Heart left ventricle (tissue), 16 donors: Measurements from ENCODE around the gene PNCK. TPM values are rescaled to one million over a fixed set of nuclear protein-coding genes. Genes with fewer than 3 reads are reported as not detected.

Experiments used
- ATAC-seq, 4 donors: fragments of 200-7000 bp; cut with Tn5 transposase; one replicate each; pipeline ENCODE4 v1.9.1; 2020 to 2022; ENCODE audit warnings: moderate library complexity in 4 of 4, mild to moderate bottlenecking in 3 of 4, moderate number of reproducible peaks in 1 of 4
- DNase-seq, 5 donors: peaks; one replicate each; pipeline ENCODE4 v3.0.0-alpha.2; 2020
- H3K27ac ChIP-seq, 12 donors: fragments of 200-600 bp; sonication (generic) in 4 of 12; one replicate each; pipeline versions ENCODE4 v1.5.0 to v1.8.0; 2016 to 2022; ENCODE audit warnings: mild to moderate bottlenecking in 2 of 12
- H3K27me3 ChIP-seq, 9 donors: fragments of 200-600 bp; sonication (generic) in 2 of 9; one replicate each; pipeline versions ENCODE4 v1.5.1 to v1.8.0; 2016 to 2022; ENCODE audit warnings: mild to moderate bottlenecking in 3 of 9
- H3K36me3 ChIP-seq, 9 donors: fragments of 200-600 bp; sonication (generic) in 2 of 9; one replicate each; pipeline versions ENCODE4 v1.5.0 to v1.8.0; 2018 to 2022; ENCODE audit warnings: mild to moderate bottlenecking in 2 of 9
- H3K4me1 ChIP-seq, 12 donors: fragments of 200-600 bp; sonication (generic) in 4 of 12; one replicate each; pipeline versions ENCODE4 v1.5.0 to v1.8.0; 2016 to 2022; ENCODE audit warnings: mild to moderate bottlenecking in 3 of 12
- H3K4me3 ChIP-seq, 12 donors: fragments of 200-600 bp; sonication (generic) in 4 of 12; one replicate each; pipeline versions ENCODE4 v1.5.0 to v1.8.0; 2017 to 2022; ENCODE audit warnings: mild to moderate bottlenecking in 9 of 12, moderate library complexity in 4 of 12
- H3K9me3 ChIP-seq, 12 donors: fragments of 200-600 bp; sonication (generic) in 4 of 12; one replicate each; pipeline versions ENCODE4 v1.5.0 to v1.8.0; 2016 to 2022; ENCODE audit warnings: mild to moderate bottlenecking in 1 of 12
- CTCF ChIP-seq, 12 donors: fragments of 200-600 bp; sonication (generic) in 4 of 12; IDR thresholded peaks; one replicate each; pipeline versions ENCODE4 v1.5.0 to v1.8.0; 2018 to 2022; ENCODE audit warnings: antibody characterized with exemption in 12 of 12, mild to moderate bottlenecking in 5 of 12
- POLR2A ChIP-seq, 2 donors: fragments of 450-650 bp; IDR thresholded peaks; one replicate each; pipeline ENCODE4 v1.6.1; 2017; ENCODE audit warnings: antibody characterized with exemption in 2 of 2, mild to moderate bottlenecking in 2 of 2, moderate library complexity in 2 of 2
- WGBS, 4 donors: extraction: QIAGEN DNeasy Blood & Tissue Kit in 2 of 4; methylation state at CpG; one replicate each; pipeline versions ENCODE4 v1.1.5 to v1.1.7; 2013 to 2018; 5-methylcytosine and 5-hydroxymethylcytosine counted together
- intact Hi-C, 10 donors: fragments of 100-400 bp; cut with DNase I; formaldehyde crosslinking; loops; one replicate each; pipeline versions ENCODE4 v1.11.1 to v1.14.2; 2022
- polyA plus RNA-seq, 2 donors: library from polyadenylated mRNA; stranded (reverse); fragments of 200-250 nt; gene quantifications; one replicate each; pipeline ENCODE4 v1.2.3, GENCODE V29; 2013
- total RNA-seq, 9 donors: library from RNA; depleted of rRNA in 2 of 9; stranded (reverse); fragments of >200 nt in 2 of 9; fragmentation: NEBNext Ultra II Directional in 3 of 9; extraction: Animal tissue kit (Norgen Biotek cat#: 25700) in 3 of 9; gene quantifications; one replicate each; pipeline versions ENCODE4 v1.1.0 to v1.2.4, GENCODE V29; 2016 to 2023
- donor health status: ischemic (EF 13 %, LVEDD 7.1; RV severe dilation, severe dysfunction).
- donor health status: healthy with polysubstance abuse.
- donor health status: DM: no; HTN: yes; CAD: no.
- donor health status: DM: no; HTN: no; CAD: no.
- donor health status: ischemic (EF 25% LVEDD 6.9; RV normal size, moderate dysfunction).
- donor health status: ischemic (EF 25% LVEDD 5.7; RV mildly dilated, moderate dysfunction).
- donor health status: healthy.
- donor health status: DM: yes; HTN: yes; CAD: no.
- donor health status: ischemic (EF 35%, LVEDD 5.7; RV mildly dilated, moderate dysfunction).
- donor health status: nonischemic (EF 11% LVEDD 7.7; RV severe dilation, severe dysfunction).
- donor health status: DM: yes; HTN: yes; CAD: no.
- donor health status: PGD.
- donor health status: ischemic (EF 29% LVEDD 5.4; RV normal size, mild dysfunction).
- donor health status: nonischemic (EF 23%, LVEDD 6.1; RV moderate dilation, normal function).

Gene PNCK
- total and polyA plus RNA-seq, 11 donors: 1.4 to 7.3 (median 6.4) TPM

GRCh38 chrX:153640736-153641575 lies 32.7 kb downstream of the PNCK start:
- 60 to 72% (median 63%) methylated on average over 24 to 26 of the region's 26 CpGs for WGBS, 4 donors
- TF ChIP-seq CTCF (IDR thresholded peaks at IDR 0.05) (no peak), POLR2A (IDR thresholded peaks at IDR 0.05) (no peak)
- peaks cover 3 to 58% (median 18%) of the 10 kb centered on the region in 9 donors for H3K27me3 ChIP-seq

GRCh38 chrX:153640045-153640686 lies 33.4 kb downstream of the PNCK start:
- H3K27ac ChIP-seq: no peak overlapping the region
- H3K27me3 ChIP-seq: peaks cover 3 to 50% (median 18%) of the 10 kb centered on the region in 9 donors
- H3K36me3 ChIP-seq: no peaks in the 10 kb centered on the region
- intact Hi-C loops: no loop called here
- H3K4me3 ChIP-seq: no peak overlapping the region
- 76 to 81% (median 79%) methylated on average over 21 to 23 of the region's 23 CpGs for WGBS, 4 donors
- peaks cover 0 to 23% (median 0%) of the 10 kb centered on the region in 12 donors for H3K4me1 ChIP-seq
- DNase-seq (peak in 1 of 5 donors; percentile 25), ATAC-seq (no peak)
- TF ChIP-seq CTCF (IDR thresholded peaks at IDR 0.05) (no peak), POLR2A (IDR thresholded peaks at IDR 0.05) (no peak)
- no peaks in the 10 kb centered on the region for H3K9me3 ChIP-seq

More at GRCh38 chrX:153640736-153641575, 32.7 kb downstream of the PNCK start:
- ATAC-seq (no peak), DNase-seq (peak in 1 of 5 donors; percentile 27)
- H3K9me3 ChIP-seq: no peaks in the 10 kb centered on the region
- no peaks in the 10 kb centered on the region for H3K36me3 ChIP-seq
- no peak overlapping the region for H3K27ac ChIP-seq
- H3K4me3 ChIP-seq: no peak overlapping the region
- intact Hi-C loops: no loop called here
- peaks cover 0 to 23% (median 0%) of the 10 kb centered on the region in 12 donors for H3K4me1 ChIP-seq

DNA sequence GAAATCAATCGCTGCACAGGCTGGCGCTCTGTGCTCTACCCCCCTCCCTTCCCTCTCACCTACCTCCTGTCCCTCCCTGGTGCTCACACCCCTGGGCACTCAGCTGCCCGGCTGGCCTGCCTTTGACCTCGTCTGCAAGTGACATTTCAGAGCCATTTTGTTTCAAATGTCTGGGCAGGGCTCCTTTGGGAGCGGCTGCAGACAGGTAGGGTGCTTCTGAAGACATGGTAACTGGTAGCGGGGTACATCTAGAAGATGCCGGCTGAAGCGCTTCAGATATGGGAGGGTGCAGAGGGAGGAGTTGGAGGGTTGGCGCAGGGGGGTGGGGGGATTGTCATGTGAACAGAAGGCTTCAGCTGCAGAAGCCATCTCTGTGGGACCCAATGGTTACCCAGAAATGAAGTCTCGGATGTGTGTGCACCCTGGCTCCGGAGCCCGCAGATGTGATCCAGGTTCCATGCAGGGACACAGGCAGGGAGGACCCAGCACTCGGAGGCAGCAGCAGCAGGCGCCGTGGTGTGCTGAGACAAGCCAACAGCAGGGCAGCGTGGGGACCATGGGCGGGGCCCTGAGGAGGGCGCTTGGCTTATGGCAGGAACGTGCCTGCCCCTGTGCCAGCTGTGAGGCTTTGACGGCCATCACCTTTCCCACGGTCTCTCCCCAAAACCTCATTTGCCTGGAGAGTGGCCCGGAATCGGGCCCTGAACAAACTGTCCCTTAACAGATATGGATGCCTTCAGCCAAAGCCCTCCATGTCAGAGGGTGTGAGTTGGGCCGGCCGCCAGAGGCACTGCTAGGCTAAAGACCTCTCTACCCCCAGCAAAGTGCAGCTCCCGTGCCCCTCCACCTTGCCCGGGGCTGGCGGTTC lies 34.2 kb downstream of the PNCK start:
- no peak for ATAC-seq
- H3K9me3 ChIP-seq: no peaks in the 10 kb centered on the region
- H3K27ac ChIP-seq: no peak overlapping the region
- H3K27me3 ChIP-seq: peaks cover under 1 to 43% (median 18%) of the 10 kb centered on the region in 9 donors
- no peak overlapping the region for H3K4me3 ChIP-seq
- peaks cover 0 to 22% (median 0%) of the 10 kb centered on the region in 12 donors for H3K4me1 ChIP-seq
- TF ChIP-seq POLR2A (IDR thresholded peaks at IDR 0.05): no peak
- TF ChIP-seq CTCF (IDR thresholded peaks at IDR 0.05): no peak
- 81 to 85% (median 82%) methylated on average over 28 of the region's 28 CpGs for WGBS, 4 donors
- intact Hi-C loops: no loop called here
- H3K36me3 ChIP-seq: no peaks in the 10 kb centered on the region
- DNase-seq: peak in 1 of 5 donors; percentile 17
